LNCaP clone FGC (cell line): ENCODE data around the gene FRK.

Source experiments
- DNase-seq: peaks from one replicate; pipeline ENCODE4 v3.0.0-alpha.2; 2011; ENCODE audit warnings: low read depth
- H3K4me3 ChIP-seq: 2 replicates; pipeline ENCODE4 v1.5.1; 2011; ENCODE audit warnings: mild to moderate bottlenecking, low read depth, low read length, control low read depth
- TF ChIP-seq, protein P1 (sequence below): IDR thresholded peaks from 2 replicates; pipeline ENCODE4 v1.5.1; 2012; ENCODE audit warnings: mild to moderate bottlenecking; ENCODE audit not compliant: control insufficient read depth, insufficient read depth; ENCODE audit errors: extremely low read depth

The FRK gene

GRCh38 chr6:115909923-115910546, 150.7 kb downstream of the FRK start:
- no peak overlapping the region for H3K4me3 ChIP-seq
- TF ChIP-seq, protein P1, sequence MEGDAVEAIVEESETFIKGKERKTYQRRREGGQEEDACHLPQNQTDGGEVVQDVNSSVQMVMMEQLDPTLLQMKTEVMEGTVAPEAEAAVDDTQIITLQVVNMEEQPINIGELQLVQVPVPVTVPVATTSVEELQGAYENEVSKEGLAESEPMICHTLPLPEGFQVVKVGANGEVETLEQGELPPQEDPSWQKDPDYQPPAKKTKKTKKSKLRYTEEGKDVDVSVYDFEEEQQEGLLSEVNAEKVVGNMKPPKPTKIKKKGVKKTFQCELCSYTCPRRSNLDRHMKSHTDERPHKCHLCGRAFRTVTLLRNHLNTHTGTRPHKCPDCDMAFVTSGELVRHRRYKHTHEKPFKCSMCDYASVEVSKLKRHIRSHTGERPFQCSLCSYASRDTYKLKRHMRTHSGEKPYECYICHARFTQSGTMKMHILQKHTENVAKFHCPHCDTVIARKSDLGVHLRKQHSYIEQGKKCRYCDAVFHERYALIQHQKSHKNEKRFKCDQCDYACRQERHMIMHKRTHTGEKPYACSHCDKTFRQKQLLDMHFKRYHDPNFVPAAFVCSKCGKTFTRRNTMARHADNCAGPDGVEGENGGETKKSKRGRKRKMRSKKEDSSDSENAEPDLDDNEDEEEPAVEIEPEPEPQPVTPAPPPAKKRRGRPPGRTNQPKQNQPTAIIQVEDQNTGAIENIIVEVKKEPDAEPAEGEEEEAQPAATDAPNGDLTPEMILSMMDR = no peak
- no peak for DNase-seq

- DNase-seq = no peak
- H3K4me3 ChIP-seq = no peak overlapping the region
- TF ChIP-seq, protein P1 = no peak
Measured at GRCh38 chr6:115908906-115909559, 151.7 kb downstream of the FRK start.

- H3K4me3 ChIP-seq = no peak overlapping the region
- TF ChIP-seq, protein P1 = no peak
- no peak for DNase-seq
Measured at GRCh38 chr6:115905471-115905870, 155.2 kb downstream of the FRK start.

GRCh38 chr6:115902436-115902835, 158.3 kb downstream of the FRK start:
- DNase-seq = no peak
- TF ChIP-seq, protein P1 = no peak
- H3K4me3 ChIP-seq = no peak overlapping the region

DNA sequence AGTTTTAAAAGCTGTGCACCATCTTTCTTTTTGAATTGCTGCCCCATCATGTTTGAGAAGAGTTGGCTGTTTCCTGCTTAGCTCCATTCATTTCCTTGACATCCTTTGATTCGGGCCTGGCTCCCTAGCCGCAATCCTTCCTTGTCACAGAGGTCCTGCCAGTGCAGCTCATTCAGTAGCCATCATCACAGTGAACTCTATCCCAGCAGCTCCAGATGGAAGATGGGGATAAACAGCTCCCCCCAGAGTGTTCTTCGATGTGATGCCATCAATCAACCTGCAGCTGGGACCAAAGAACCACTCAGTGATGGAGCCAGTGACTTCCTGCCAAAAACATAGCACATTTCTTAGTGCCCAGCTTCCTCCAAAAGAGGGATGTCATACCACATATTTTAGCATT, 158.8 kb downstream of the FRK start:
- no peak for DNase-seq
- no peak overlapping the region for H3K4me3 ChIP-seq
- TF ChIP-seq, protein P1 = no peak

GRCh38 chr6:115899730-115900282, 160.9 kb downstream of the FRK start:
- TF ChIP-seq, protein P1 = no peak
- DNase-seq = no peak
- H3K4me3 ChIP-seq = no peak overlapping the region
